Activated naive CD8-positive, alpha-beta T cell treated with anti-CD3 and anti-CD28 coated beads, Interleukin-2, amount 50 U/mL, for 16 hours (primary cell): Measurements from ENCODE around the gene ATP2C1.
"Not testable (repeated sequence)": the region's sequence is repeated elsewhere in the genome, so short reads cannot be mapped to it uniquely, and the experiment has no call there.

Source experiments
- DNase-seq: peaks from one replicate; pipeline ENCODE4 v3.0.0-alpha.2; 2020; ENCODE audit warnings: low read depth, low spot score

ATP2C1 gene

DNA sequence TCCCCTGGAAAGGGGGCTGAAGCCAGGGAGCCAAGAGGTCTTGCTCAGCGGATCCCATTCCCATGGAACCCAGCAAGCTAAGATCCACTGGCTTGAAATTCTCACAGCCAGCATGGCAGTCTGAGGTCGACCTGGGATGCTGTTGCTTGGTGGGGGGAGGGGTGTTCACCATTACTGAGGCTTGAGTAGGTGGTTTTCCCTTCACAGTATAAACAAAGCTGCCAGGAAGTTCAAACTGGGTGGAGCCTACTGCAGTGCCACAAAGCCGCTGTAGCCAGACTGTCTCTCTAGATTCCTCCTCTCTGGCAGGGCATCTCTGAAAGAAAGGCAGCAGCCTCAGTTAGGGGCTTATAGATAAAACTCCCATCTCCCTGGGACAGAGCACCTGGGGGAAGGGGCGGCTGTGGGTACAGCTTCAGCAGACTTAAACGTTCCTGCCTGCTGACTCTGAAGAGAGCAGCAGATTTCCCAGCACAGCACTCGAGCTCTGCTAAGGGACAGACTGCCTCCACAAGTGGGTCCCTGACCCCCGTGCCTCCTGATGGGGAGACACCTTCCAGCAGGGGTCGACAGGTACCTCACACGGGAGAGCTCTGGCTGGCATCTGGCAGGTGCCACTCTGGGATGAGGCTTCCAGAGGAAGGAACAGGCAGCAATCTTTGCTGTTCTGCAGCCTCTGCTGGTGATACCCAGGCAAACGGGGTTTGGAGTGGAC lies 148.5 kb downstream of the ATP2C1 start:
- DNase-seq: not testable (repeated sequence)

DNA sequence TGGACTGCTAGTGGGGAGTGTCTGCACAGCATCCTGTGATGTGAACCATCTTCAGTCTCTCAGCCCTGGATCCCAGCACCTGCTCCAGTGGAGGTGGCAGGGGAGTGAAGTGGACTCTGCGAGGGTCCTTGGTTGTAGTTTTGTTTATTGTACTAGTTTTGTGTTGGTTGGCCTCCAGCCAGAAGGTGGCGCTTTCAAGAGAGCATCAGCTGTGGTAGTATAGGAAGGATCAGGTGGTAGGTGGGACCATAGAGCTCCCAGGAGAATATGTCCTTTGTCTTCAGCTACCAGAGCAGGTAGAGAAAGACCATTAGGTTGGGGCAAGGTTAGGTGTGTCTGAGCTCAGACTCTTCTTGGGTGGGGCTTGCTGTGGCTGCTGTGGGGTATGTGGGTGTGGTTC lies 153.7 kb downstream of the ATP2C1 start:
- DNase-seq: no peak

DNA sequence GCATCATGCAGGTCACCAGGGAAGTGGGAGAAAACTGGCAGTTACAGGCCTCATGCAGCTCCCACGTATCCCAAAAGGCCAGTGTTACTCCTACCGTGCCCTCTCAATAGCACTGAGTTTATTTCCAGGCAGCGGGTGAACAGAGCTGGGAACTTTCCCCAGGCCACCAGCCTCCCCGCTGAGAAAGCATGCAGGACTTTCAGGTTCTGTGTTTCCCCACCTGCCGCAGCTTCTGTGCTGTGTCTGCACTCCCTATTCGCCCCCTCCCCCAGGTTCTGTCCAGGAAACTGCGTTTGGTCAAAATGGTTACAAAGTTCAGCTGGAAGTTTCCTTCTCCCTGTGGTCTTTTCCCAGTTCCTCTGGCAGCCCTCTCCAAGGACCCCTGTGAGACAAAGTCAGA lies 154.1 kb downstream of the ATP2C1 start:
- no peak for DNase-seq

DNA sequence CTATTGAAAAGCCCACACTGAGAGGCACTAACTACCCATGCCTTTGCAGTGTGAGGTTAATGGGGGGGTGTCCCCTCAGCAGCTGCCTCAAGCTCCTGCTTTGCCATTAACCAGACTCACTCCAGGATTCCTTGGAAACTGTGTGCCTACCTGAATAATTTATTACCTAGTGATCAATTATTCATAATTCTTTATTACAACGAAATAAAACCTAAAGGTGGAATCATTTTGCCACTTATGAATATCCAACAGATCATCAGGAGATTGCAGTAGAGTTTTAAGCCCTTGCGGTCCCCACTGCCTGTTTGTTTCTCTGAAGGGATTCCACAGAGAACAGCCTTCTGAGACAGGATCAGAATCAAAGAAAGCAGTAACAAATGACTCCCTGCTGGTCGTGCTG lies 156.1 kb downstream of the ATP2C1 start:
- no peak for DNase-seq

DNA sequence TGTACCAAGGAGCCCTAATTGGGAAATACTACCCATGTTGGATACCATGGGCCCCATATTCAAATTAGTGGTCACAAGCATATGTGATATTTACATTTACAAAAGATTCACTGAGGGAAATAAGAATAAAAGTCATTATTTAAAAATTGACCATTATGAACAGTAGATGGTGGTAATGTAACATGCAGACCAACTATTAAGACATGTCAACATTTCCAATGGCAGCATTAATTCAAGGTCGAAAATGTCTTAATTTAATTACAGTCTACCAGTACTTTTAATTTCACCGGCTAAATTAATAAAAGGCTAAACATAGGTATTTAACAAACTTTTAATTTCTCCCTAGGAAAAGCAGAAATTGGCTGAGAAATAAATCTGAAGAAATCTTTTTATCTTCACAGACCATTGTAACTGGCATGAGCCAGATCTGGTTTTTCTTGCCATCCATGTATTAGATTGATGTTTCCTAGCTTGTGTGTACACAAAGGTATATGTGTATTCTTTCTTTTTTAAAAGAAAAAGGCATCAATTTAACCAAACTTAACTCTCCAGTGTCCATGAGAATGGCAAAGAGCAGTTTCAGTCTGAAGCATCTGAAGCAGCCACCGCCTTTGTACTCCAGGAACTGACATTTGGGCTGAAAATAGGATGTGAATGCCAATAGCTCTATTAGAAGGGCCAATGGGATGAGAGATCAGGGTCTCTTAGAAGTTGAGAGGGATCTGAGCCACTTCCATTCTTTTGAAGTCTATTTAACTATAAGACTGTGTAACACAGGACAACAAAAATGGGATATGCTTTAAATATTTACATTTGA lies 159.4 kb downstream of the ATP2C1 start:
- DNase-seq: no peak
